ENCODE measurements around the gene CHD9.

GRCh38 chr16:53069772-53070171, 15.0 kb downstream of the CHD9 start:
- TF ChIP-seq EP300 (IDR thresholded peaks at IDR 0.05) (no peak), CTCF (IDR thresholded peaks at IDR 0.05) (no peak)
